Epithelial cell of prostate (primary cell): ENCODE measurements around the gene TBC1D1.

Experiments used
- DNase-seq: peaks from one replicate; pipeline ENCODE4 v3.0.0-alpha.2; 2011; ENCODE audit warnings: low read depth, low spot score
- H3K27ac ChIP-seq: fragments of 450-650 bp; 2 replicates; pipeline ENCODE4 v1.5.1; 2017; ENCODE audit warnings: mild to moderate bottlenecking

Gene TBC1D1

DNA sequence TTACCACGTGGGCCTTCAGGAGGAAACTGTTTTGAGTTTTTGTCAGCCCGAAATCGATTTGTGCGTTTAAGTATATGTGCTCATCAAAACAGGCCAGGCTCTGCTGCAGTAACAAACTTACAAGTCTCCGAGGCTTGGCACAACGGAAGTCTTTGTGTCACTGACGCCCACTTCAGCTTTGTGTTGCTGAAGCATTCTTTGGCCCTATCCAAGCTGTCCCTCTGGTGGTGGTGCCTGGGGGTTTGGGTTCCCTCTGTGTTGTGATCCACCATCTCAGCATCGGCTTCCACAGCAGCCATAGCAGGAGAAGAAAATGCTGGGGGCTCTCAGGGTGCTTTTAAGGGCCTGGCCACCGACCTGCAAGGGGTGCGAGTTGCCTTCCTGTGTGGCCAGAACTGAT, 245.7 kb downstream of the TBC1D1 start:
- no peak for DNase-seq
- H3K27ac ChIP-seq, result no peak overlapping the region

DNA sequence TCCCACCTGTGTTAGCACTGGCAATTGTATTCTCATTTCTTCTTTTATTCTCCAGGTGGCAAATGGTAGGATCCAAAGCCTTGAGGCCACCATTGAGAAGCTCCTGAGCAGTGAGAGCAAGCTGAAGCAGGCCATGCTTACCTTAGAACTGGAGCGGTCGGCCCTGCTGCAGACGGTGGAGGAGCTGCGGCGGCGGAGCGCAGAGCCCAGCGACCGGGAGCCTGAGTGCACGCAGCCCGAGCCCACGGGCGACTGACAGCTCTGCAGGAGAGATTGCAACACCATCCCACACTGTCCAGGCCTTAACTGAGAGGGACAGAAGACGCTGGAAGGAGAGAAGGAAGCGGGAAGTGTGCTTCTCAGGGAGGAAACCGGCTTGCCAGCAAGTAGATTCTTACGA, 246.2 kb downstream of the TBC1D1 start:
- no peak for DNase-seq
- H3K27ac ChIP-seq, result no peak overlapping the region

DNA sequence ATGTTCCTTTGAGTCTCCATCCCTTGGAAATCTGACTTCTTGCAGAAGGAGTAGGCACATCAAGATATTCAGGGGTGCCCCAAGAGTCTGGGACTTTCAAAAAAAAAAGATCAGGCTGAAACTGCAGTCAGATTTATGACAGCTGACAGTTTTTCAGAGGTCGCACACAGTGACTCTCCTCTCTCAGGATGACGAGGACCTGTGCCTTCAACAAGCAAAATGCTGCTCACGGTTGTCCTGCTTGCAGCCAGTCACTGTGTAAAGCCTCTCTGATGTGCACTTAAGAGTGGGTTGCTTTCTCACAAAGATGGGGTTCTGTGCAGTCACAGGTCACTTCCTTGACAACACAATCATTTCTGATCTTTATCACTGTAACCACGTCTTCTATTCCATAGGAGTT, 247.5 kb downstream of the TBC1D1 start:
- H3K27ac ChIP-seq, result no peak overlapping the region

DNA sequence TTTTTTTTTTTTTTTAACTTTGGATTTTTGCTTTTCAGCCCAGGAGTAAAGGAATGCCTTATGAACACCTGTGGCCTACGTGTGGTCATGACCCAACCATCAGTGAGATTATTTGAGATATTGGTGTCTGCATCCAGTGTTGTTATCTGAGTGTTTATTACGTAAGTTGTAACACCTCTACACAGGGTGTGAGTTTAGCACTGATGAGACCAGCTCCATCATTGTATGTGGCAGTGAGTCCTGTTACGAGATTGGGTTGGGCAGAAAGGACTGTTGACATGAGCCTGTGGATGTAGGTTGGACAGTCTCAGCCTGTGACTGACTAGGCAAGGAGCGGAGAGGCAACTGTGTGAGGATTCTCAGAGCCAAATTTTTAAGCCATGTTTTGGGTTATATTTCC, 248.3 kb downstream of the TBC1D1 start:
- H3K27ac ChIP-seq, result no peak overlapping the region
- DNase-seq, result no peak

More for the DNA sequence above, 247.5 kb downstream of the TBC1D1 start:
- no peak for DNase-seq

DNA sequence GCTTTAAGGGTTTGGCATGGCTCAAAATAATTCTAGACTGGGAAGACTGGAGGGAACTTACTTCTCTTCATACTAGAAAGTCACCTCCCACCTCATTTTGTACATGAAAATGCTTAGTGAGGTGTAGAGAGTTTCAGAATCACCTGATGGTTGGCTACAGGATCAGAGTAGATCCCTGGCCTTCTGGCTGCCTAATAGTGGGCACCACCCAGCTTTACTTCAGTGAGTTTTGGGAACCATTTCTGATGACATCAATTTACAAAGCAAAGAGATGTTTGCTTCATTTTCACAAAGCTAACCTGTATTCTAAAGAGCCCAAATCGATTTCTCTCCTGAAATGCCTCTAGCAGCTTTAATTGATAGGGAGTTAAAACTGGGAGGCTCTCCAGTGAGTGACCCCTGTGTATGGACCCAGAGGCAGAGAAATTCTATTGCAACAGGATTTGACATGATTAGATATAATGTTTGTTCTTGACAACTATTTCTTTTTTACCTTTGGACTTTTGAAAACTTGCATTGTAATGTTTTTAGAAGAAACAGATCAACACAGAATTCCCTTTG, 249.8 kb downstream of the TBC1D1 start:
- no peak overlapping the region for H3K27ac ChIP-seq

DNA sequence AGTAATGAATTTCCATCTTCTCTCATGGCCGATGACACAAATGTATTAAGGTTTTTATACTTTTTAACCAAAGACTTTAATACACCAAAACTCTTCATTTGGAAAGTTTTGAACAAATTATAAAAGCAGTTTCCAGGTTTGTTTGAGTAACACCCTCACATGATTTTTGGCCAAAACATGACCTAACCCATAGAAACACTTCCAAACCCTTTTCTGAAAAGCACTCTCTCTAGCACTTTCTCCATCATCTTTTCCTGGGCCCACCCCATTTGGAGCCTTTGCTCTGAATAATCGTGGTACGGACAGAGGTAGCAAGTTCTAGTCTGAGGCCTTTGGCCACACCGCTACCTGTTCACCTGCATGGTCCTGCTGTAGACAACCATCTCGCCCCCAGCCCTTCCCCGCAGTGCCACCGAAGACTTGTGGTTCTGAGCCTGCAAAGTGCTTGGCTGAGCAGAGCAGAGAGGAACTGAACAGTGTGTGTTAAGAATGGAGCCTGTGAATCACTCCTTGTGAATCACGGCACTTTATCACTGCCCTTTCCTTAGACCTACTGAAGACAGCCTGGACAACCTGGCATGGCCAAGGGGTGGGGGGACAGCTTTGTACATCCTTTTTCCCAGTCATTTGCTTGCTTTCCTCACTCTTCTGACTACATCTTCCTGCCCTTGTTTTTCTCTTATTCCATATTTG, 251.1 kb downstream of the TBC1D1 start:
- H3K27ac ChIP-seq, result no peak overlapping the region

More for the DNA sequence above, 249.8 kb downstream of the TBC1D1 start:
- no peak for DNase-seq

DNA sequence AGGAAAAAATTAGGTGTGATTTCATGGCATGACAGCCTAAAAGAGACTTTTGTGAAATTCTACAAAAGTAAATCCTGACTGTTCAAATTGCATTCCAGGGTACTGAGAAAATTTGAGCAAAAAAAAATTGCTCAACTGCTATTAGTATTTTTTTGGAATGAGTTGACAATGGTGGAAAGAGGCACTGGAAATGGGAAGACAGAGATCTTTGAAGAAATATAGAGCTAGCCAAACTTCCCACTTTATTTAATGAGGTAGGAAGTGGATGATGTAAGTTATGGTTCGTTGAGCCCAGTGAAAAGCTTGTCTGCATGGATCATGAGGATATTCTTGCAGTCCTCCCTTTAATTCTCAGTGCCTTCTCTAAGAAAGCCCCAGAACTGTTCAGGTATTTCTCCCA, 253.1 kb downstream of the TBC1D1 start:
- H3K27ac ChIP-seq, result no peak overlapping the region
- DNase-seq, result no peak

More for the DNA sequence above, 251.1 kb downstream of the TBC1D1 start:
- DNase-seq, result no peak

DNA sequence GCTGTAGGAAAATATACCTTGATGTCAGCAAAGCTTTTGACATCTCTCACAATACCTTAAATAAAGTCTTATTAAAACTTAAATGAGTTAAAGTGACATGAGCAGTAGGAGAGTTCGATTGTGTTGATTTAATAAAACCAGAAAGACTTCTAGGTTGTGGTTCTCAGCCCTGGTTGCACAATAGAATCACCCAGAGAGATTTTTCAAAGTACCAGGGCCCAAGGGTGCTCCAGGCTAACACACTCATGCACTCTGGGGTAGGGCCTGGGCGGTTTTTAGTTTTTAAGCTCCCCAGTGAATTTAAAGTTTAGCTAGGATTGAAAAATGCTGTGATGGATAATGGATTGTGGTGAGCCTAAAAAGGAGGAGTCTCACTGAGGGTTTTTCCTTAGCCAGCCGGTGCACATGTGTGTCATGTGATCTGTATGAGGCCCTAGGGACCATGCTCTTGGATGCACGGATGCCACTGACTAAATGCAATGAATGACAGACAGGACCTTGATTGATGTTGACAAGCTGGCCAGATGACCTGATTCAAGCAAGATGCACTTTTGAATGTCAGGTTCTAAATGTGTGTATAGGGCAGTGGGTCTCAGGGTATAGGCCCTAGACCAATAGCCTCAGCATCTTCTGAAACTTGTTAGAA, 254.3 kb downstream of the TBC1D1 start:
- no peak overlapping the region for H3K27ac ChIP-seq
- no peak for DNase-seq

DNA sequence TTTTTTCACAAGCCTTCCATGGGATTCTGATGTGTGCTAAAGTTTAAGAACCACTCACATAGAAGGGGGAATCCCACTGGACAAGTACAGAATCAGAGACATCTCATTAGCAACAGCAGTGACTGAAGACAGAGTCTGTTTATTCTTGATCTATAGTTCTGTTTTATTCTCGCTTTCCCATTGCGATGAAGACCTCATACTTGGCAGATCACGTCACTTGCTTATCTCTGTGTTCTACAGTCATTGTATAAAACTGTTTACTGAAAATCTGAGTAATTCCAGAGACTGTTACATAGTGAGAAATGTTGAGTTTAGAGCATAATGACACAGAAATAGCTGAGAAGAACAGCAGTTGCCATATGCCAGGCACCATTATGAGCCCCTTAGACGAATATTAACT, 254.9 kb downstream of the TBC1D1 start:
- no peak overlapping the region for H3K27ac ChIP-seq
- no peak for DNase-seq

DNA sequence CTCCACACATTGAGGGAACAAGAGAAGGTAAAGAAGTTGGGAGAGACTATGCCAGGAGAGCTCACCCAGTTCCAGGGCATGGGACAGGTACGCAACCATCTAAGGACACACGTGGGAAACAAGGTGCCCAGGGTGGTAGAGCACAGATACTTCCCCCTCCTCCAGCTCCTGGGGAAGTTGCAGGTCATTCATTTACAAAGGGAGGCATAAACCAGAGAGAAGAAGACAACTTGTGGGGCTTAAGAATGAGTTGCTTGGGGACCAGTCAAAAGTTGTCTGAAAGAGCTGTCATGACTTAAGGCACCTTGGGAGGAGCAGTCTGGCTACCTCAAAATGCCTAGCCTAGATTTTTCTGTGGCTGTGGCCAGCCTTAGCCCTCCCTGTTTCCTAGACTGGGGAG, 255.5 kb downstream of the TBC1D1 start:
- DNase-seq, result no peak
- no peak overlapping the region for H3K27ac ChIP-seq

DNA sequence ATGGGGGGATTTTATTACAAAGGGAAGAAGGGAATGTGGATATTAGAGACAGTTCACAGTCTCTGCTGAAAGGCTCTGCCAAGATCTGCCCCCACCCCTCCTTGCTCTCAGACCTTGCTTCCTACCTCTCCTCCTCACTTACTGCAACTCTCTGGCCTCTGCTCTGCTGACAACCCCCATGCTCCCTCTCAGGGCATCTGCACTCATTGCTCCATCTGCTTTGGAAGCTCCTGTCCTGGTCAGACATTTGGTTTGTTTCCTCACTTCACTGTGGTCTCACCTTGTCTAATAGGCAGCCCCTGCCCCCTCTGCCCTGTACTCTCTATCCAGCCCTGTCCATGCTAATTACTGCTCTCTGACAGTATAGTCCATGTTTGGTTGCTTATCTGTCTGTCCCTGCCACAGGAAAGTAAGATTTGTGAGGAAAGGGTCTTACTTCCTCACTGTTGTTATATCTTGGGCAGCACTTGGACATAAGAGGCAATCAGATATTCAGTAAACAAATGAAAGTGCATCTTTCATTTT, 258.6 kb downstream of the TBC1D1 start:
- no peak for DNase-seq
- H3K27ac ChIP-seq, result no peak overlapping the region

DNA sequence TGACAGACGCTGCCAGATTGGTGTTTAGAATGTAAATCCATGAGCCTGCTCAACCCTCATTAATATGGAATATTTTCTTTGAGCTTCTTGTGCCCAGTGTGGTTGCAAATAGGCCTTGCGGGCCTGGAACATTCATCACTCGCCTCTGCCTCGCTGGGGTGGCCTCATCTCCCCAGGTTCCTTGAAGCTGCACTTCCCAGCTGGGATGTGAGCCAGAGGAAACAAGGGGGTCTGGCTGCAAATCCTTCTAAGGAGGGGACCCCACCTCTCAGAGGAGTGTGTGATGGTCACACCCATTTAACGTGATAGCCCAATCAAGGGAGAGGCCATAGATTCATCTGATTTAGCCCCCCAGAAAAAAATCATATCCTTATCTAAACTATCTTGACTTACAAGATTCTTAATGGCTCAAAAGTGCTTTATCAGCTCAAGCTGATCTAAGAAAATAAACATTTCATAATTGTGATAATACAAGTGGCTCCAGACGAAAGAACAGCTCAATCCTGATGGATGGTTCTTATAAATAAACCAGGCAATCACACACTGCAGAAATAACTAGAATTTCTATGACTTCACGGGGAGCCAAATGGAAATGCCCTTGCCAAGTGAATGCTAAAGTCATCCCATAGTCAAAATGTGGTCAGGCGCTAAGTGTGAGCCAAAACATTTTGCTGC, 259.2 kb downstream of the TBC1D1 start:
- H3K27ac ChIP-seq, result no peak overlapping the region
- DNase-seq, result no peak

DNA sequence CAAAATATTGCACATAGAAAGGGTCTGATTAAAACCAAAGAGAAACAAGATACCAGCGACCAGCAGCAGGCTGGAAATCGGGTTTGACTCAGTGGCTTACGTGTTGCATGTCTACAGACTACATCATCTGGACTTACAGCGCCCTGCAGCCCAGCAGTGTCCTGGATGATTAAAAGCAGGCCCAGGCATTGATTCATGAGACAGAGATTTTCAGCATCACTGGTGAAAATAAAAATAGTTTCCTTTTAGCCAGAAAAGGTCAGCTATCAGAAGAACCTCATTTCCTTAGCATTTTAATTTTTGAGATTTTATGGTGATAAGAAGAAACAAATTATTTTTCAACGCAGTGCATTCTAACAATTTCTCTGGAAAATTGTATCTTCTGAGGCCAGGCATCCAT, 259.9 kb downstream of the TBC1D1 start:
- no peak overlapping the region for H3K27ac ChIP-seq
- no peak for DNase-seq

DNA sequence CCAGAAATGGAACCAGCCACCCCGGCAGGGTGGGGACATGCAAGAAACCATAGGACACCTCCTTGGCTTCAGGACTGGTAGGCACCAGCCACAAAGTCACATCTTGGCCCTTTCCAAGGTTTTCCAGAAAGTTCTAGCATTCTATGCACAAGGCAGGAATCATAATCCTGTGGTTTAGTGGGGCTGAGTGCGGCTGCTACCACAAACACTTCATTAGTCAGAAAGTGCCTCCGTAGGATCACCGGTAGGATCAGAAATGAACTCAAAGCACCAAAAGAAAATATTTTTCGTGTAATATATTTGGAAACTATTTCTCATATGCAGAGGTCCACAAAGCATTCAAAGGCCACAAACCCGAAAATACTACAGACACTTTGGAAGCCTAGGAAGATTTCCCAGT, 261.0 kb downstream of the TBC1D1 start:
- no peak overlapping the region for H3K27ac ChIP-seq
- no peak for DNase-seq

DNA sequence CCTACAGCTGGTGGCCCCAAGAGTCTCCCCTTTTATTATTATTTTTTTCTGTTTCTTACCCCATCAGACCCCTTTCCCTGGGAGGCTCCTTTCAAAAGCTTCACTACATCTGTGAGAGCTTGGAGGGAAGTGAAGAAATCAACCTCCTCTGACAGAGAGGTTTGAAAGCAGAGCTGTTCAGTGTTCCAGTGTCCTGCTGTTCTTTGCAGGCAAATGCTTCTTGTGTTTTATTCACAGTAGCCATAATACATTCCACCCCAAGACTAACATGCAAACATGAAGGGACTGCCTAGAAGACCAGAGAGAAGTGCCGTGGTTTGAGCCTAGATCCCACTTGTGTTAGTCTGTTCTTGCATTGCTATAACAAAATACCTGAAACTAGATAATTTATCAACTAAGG, 261.4 kb downstream of the TBC1D1 start:
- no peak overlapping the region for H3K27ac ChIP-seq
- DNase-seq, result no peak

DNA sequence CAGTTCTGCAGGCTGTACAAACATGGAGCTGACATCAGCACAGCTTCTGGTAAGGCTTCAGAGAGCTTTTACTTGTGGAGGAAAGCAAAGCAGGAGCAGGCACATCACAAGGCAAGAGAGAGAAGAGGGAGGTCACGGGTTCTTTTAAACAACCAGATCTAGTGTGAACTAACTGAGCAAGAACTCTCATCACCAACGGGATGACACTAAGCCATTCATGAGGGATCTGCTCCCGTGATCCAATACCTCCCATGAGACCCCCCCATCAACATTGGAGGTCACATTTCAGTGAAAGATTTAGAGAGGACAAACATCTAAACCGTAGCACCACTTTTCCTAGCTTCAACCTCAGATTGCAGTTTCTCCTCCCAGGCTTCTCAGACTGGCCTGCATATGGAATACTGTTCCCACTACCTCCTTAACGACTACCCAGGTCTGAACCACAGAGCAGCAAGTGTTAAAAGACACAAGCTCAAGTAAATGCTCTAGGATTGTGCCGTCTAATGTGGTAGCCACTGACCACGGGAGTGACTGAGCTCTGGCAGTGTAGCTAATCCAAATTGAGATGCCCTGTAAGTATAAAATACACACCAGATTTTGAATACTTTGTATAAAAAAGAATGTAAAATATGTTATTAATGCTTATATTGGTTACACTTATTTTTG, 262.0 kb downstream of the TBC1D1 start:
- no peak for DNase-seq
- H3K27ac ChIP-seq, result no peak overlapping the region

DNA sequence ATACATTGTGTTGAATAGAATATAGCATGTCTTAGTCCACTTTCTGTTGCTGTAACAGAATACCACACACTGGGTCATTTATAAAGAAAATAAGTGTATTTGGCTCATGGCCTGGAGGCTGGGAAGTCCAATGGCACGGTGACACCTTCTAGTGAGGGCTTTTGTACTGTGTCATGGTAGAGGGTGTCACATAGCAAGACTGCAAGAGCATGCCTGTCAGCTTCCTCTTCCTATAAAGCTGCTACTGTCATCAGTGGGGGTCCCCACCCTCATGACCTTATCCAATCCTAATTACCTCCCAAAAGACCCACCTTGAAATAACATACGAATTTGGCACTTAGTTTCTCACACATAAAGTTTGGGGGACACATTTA, 262.5 kb downstream of the TBC1D1 start:
- no peak for DNase-seq

DNA sequence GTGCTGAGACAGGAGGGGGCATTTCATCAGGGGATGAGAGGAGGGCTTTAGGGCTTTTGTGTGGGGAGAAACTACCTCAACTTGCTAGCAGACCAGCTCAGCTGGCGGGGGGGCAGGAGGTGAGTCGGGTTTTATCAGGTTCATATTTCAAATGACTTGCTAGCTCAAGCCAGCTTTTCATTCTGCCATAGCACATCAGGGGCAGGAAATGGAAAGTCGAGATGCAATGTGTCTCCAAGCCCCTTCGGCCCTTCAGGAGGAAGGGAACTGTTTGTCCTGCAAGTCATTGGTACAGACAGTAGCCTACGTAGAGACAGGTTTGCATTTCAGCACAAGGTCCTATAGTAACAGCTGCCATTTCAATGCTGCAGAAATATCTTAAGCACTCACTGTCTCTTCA, 263.4 kb downstream of the TBC1D1 start:
- DNase-seq, result no peak
- peak overlapping the region; percentile 50 for H3K27ac ChIP-seq

More for the DNA sequence above, 262.5 kb downstream of the TBC1D1 start:
- H3K27ac ChIP-seq, result no peak overlapping the region

DNA sequence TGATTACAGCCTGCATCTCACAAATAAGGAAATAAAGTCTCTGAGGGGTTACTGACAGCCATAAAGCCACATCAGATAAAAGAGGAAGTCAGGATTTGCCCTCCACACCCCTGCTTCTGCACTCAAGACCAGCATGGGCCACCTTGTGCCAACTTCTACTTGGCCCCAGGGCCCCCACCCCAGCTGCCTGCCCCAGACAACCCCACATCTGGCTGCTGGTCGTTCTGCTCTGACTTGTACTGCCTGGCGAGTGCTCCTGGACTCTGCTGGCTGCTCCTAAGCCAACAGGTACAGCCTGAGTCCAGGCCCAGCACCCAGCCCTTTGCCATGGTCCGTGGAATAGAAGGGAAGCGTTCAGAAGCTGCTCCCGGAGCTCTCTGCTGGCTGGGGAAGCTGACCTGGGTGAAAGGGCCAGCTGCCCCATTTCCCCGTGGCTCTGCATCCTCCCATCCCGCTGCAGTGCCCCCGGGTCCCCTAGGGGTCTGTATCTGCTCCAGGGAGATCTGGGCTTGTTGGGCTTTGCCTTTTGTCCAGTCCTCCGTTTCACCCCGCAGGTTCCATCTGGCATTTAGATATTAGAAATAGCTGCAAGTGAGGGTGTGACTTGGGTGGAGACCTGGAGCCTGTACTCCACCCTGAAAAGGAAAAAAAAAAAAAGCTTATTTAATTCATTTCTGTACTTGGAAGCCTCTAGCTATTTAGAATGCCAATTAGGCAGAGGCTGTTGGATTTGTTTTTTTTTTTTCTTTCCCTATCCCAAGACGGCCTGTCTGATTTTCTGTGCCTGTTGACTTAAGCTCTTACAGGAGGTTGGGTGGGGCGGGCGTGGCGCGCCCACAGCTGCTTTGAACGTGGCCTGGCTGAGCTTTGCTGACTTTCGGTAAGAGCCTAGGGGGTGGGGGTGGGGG, 264.1 kb downstream of the TBC1D1 start:
- H3K27ac ChIP-seq, result peak overlapping the region; percentile 50
- peak; percentile 73 for DNase-seq
